BLaER1 (cell line): ENCODE data around the gene MRLN.
"Not testable (repeated sequence)": the region's sequence is repeated elsewhere in the genome, so short reads cannot be mapped to it uniquely, and the experiment has no call there.

Experiments used
- H3K27ac ChIP-seq: shearing (Covaris generic); formaldehyde crosslinking; 2 replicates; pipeline ENCODE4 v1.8.1; 2022
- H3K27me3 ChIP-seq: shearing (Covaris generic); formaldehyde crosslinking; 2 replicates; pipeline ENCODE4 v1.8.1; 2022
- H3K36me3 ChIP-seq: shearing (Covaris generic); formaldehyde crosslinking; 2 replicates; pipeline ENCODE4 v1.8.1; 2022
- H3K4me1 ChIP-seq: shearing (Covaris generic); formaldehyde crosslinking; 2 replicates; pipeline ENCODE4 v1.8.1; 2022
- H3K4me2 ChIP-seq: shearing (Covaris generic); formaldehyde crosslinking; 2 replicates; pipeline ENCODE4 v1.8.1; 2022
- H3K4me3 ChIP-seq: shearing (Covaris generic); formaldehyde crosslinking; 2 replicates; pipeline ENCODE4 v1.8.1; 2022
- H3K9ac ChIP-seq: shearing (Covaris generic); formaldehyde crosslinking; 2 replicates; pipeline ENCODE4 v1.8.1; 2022
- H3K9me3 ChIP-seq: shearing (Covaris generic); formaldehyde crosslinking; 2 replicates; pipeline ENCODE4 v1.8.1; 2022
- H4K20me1 ChIP-seq: shearing (Covaris generic); formaldehyde crosslinking; 2 replicates; pipeline ENCODE4 v1.8.1; 2022
- Cebpa-rat ChIP-seq: shearing (Covaris generic); IDR thresholded peaks from 2 replicates; pipeline ENCODE4 v1.8.1; 2022

Gene MRLN

DNA sequence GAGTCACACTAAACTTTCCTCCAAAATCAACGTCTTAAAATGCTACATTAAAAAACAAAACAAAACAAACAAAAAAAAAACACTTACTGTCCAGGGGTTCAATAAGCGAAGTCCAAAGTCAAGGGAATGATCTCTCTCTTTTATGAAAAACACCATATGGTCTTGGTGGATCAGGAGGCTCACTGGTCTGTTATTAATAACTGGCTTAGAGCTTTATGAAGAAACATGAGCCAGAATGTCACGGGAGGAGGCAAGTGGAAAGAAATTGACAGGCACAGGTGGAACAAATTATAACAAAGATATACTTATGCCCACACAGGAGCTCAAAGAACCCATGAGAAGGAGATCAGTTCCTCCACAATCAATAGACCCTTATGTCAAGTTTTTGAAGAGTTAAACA, at the start of gene MRLN:
Gene MRLN, minus strand, starts transcription at position 189 of the 400 bp plus-strand sequence.
- H3K27ac ChIP-seq = no peak within 1 kb of the TSS
- no peak within 1 kb of the TSS for H3K9ac ChIP-seq
- no peaks in the 10 kb centered on the region for H4K20me1 ChIP-seq
- H3K27me3 ChIP-seq = no peaks in the 10 kb centered on the region
- no peak for TF ChIP-seq Cebpa-rat
- H3K4me1 ChIP-seq = no peaks in the 10 kb centered on the region
- no peak within 1 kb of the TSS for H3K4me3 ChIP-seq
- H3K36me3 ChIP-seq = no peaks in the 10 kb centered on the region
- H3K4me2 ChIP-seq = no peak within 1 kb of the TSS
- H3K9me3 ChIP-seq = no peaks in the 10 kb centered on the region

DNA sequence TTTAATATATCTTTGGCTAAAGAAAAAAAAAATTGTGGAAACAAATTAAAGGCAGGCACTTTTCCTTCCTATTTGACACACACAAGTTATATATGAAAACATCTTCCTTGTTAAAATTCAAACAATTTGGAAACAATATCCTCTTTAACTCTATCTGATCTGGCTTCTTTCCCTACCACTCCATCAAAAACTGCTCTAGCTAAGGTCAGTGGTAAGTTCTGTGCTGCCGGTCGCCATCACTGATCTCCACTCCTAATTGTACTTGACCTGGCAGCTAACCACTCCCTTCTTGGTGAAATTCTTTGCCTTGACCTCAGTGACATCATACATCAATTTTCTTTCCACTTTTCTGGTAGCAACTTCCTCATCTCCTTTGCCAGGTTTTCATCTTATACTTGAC, 47.9 kb upstream of the MRLN start:
- Histone ChIP-seq H3K4me2 (no peak overlapping the region), H3K4me1 (peaks cover 8% of the 10 kb centered on the region; the same call in 1 of the 2 replicates), H3K27ac (no peak overlapping the region), H3K4me3 (no peak overlapping the region), H4K20me1 (peaks cover 6% of the 10 kb centered on the region; the same call in 1 of the 2 replicates), H3K9ac (no peak overlapping the region), H3K9me3 (peaks cover 10% of the 10 kb centered on the region), H3K27me3 (no peaks in the 10 kb centered on the region), H3K36me3 (peaks cover 88% of the 10 kb centered on the region)
- TF ChIP-seq Cebpa-rat = no peak

DNA sequence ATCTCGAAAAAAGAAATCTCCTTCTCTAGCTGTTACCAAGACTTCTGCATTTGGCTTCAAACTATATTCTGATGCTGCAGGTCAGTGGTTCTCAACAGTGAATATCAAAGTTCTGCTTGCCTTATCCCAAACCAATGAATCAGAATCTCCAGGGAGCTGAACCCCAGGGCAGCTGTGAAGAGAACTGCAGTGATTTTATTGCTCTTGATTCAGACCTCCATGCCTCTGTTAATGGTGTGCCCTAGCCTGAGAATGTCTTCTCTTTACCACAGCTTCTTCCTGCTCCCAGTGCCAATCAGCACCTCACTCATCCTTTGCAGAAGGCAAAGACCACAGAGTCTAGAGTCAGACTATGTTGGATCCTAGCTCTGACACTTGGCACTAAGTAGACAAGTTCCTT, 46.2 kb upstream of the MRLN start:
- peaks cover 85% of the 10 kb centered on the region for H3K36me3 ChIP-seq
- H3K4me2 ChIP-seq = no peak overlapping the region
- H3K9me3 ChIP-seq = peaks cover 10% of the 10 kb centered on the region
- H3K27me3 ChIP-seq = no peaks in the 10 kb centered on the region
- peaks cover 6% of the 10 kb centered on the region; the same call in 1 of the 2 replicates for H4K20me1 ChIP-seq
- H3K4me3 ChIP-seq = no peak overlapping the region
- H3K9ac ChIP-seq = no peak overlapping the region
- H3K27ac ChIP-seq = no peak overlapping the region
- peaks cover 8% of the 10 kb centered on the region; the same call in 1 of the 2 replicates for H3K4me1 ChIP-seq
- TF ChIP-seq Cebpa-rat = no peak

DNA sequence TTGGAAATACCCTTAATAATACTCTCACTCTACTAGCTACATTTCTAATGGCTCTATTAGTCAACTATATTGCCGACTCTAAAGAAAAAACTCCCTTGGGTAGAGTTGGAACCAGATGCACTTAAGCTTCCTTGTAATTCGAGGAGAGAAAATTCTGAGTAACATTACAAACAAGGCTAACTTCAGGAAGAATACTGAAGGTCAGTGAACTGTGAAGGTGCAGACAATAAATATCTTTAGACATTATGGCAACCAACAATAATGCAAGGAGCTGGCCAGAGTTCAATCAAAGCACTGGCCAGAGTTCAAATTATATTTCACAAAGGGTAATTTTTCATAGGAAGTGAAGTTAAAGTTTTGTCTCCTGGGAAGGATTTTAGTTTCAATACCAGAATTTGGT, 40.7 kb upstream of the MRLN start:
- TF ChIP-seq Cebpa-rat = no peak
- no peak overlapping the region for H3K9ac ChIP-seq
- peaks cover 10% of the 10 kb centered on the region for H3K9me3 ChIP-seq
- no peaks in the 10 kb centered on the region for H3K4me1 ChIP-seq
- H3K27me3 ChIP-seq = no peaks in the 10 kb centered on the region
- no peak overlapping the region for H3K4me3 ChIP-seq
- no peaks in the 10 kb centered on the region for H4K20me1 ChIP-seq
- H3K36me3 ChIP-seq = peaks cover 88% of the 10 kb centered on the region
- H3K4me2 ChIP-seq = no peak overlapping the region
- H3K27ac ChIP-seq = no peak overlapping the region

DNA sequence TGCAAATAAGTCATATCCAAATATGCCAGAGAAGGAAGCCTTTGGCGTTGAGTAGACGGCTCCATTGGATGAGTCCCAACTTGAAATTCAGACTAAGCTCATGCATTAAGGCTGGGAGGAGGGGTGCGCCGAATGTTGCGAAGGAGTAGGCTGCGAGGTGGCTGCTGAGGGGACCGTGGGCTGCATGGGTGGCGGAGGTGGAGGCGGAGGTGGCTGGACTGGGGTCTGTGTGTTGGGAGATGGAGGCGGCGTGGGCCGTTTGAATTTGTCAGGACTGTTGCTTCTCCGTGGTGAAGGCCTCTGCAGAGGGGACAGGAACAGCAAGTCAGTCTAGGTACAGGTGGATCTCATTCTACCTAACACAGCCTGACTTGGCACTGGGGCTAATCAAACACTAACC, 39.6 kb upstream of the MRLN start:
- no peak overlapping the region for H3K4me3 ChIP-seq
- H3K27me3 ChIP-seq = no peaks in the 10 kb centered on the region
- no peak overlapping the region for H3K27ac ChIP-seq
- no peak overlapping the region for H3K9ac ChIP-seq
- TF ChIP-seq Cebpa-rat = no peak
- H3K4me1 ChIP-seq = no peaks in the 10 kb centered on the region
- no peak overlapping the region for H3K4me2 ChIP-seq
- H3K36me3 ChIP-seq = peaks cover 84% of the 10 kb centered on the region
- H4K20me1 ChIP-seq = no peaks in the 10 kb centered on the region
- H3K9me3 ChIP-seq = peaks cover 10% of the 10 kb centered on the region

DNA sequence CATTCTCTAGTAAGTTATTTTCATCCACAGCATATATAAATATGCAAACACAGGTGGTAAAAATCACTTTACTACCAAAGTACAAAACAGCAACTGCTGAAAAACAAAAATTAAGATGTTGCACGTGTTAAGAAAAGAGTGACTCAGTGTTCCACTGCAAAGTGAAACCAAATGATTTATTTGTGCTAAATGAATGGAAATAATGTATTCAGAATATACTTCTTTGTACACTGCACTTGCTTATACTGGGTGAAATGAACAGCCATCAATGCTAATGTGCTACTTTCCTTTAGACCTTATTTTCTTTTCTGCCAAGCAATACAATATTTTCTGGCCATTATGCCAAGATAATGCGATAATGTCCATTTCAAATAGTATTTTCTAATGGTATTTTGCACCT, 38.3 kb upstream of the MRLN start:
- Histone ChIP-seq H3K9me3 (peaks cover 4% of the 10 kb centered on the region), H4K20me1 (no peaks in the 10 kb centered on the region), H3K4me3 (no peak overlapping the region), H3K4me1 (no peaks in the 10 kb centered on the region), H3K27ac (no peak overlapping the region), H3K27me3 (no peaks in the 10 kb centered on the region), H3K4me2 (no peak overlapping the region), H3K36me3 (peaks cover 73% of the 10 kb centered on the region), H3K9ac (no peak overlapping the region)
- no peak for TF ChIP-seq Cebpa-rat

DNA sequence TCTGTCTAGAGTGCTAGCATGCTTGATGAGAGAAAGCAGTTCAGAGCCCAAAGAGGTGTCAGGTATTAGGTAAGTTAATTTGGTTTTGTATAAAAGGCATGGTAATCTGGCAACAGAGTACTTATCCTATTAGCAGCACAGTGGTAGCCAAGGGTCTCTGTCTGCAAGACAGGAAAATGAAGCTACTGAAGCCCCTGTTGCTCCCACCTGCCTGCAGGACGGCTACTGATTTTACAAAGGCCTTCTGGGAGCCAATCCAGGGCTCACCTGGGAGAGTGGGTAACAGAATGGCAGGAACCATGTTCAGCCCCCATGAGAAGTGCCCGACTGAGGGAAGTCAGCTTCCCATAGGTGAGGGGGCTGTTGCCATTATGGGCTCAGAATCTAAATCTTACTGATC, 36.8 kb upstream of the MRLN start:
- not testable (repeated sequence) for H3K4me3 ChIP-seq, H3K9ac ChIP-seq, H4K20me1 ChIP-seq, H3K4me1 ChIP-seq, H3K27ac ChIP-seq, H3K27me3 ChIP-seq, H3K4me2 ChIP-seq, H3K9me3 ChIP-seq
- H3K36me3 ChIP-seq = peaks cover 64% of the 10 kb centered on the region

DNA sequence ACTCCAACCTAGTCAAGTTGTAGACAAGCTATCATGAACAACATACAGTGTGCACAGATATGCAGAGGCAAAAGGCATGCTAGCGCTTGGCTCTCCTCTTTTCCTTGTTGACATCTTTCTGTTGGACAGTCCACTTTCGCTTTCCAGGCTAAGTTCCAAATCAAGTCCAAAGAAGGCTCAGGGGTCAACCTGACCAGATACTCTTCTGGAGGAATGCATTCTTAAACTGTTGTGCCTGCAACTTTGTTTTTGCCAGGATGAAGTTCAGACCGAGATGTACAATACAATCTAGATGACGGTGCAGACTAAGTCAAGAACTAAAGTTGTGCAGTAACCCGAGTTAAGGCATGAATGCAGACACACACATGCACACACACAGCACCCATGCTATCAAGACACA, 35.7 kb upstream of the MRLN start:
- H3K9ac ChIP-seq, H3K4me1 ChIP-seq, H3K4me3 ChIP-seq, H3K27ac ChIP-seq, H4K20me1 ChIP-seq, H3K27me3 ChIP-seq, H3K9me3 ChIP-seq, H3K4me2 ChIP-seq: not testable (repeated sequence)
- H3K36me3 ChIP-seq = peaks cover 52% of the 10 kb centered on the region

DNA sequence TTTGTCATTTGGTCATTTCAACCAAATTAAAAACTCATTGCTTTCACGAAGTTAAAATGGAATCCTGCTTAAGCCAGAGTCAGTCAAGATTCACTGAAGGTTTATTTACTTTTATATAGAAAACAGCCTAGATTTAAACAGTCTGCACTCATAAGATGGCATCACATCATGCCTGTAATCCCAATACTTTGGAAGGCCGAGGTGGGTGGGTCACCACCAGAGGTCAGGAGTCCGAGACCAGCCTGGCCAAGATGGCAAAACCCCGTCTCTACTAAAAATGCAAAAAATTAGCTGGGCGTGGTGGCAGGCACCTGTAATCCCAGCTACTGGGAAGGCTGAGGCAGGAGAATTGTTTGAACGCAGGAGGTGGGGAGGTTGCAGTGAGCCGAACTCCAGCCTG, 33.8 kb upstream of the MRLN start:
- peaks cover 33% of the 10 kb centered on the region for H3K36me3 ChIP-seq
- H3K27me3 ChIP-seq, H3K4me3 ChIP-seq, H3K4me2 ChIP-seq, H3K4me1 ChIP-seq, H3K27ac ChIP-seq, H4K20me1 ChIP-seq, H3K9me3 ChIP-seq, H3K9ac ChIP-seq: not testable (repeated sequence)

DNA sequence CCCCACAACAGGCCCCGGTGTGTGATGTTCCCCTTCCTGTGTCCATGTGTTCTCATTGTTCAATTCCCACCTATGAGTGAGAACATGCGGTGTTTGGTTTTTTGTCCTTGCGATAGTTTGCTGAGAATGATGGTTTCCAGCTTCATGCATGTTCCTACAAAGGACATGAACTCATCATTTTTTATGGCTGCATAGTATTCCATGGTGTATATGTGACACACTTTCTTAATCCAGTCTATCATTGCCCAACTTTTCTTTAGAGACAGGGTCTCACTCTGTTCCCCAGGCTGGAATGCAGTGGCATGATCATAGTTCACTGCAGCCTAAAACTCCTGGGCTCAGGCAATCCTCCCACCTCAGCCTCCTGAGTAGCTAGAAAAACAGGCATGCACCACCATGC, 32.2 kb upstream of the MRLN start:
- not testable (repeated sequence) for H3K4me2 ChIP-seq, H3K27ac ChIP-seq, H3K27me3 ChIP-seq, H3K9me3 ChIP-seq, H4K20me1 ChIP-seq, H3K4me3 ChIP-seq, H3K4me1 ChIP-seq, H3K9ac ChIP-seq
- H3K36me3 ChIP-seq = peaks cover 20% of the 10 kb centered on the region

DNA sequence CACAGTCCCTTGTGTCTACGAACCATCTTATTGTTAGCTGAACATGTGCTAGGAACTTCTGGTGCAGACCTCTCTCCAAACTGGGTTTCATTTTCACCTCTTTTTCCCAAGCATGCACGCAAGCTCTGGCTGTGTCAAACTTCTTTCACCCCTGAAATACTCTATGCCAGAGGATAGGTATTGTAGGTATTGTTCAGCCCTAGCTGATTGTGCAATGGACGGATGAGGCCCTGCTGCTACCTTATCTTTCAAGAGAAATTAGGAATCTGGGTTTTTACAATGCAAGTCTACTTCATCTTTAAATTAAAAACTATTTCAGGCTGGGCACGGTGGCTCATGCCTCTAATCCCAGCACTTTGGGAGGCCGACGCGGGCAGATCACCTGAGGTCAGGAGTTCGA, 28.3 kb upstream of the MRLN start:
- Histone ChIP-seq H3K4me3 (no peak overlapping the region), H3K9ac (no peak overlapping the region), H3K36me3 (peaks cover 4% of the 10 kb centered on the region; the same call in 1 of the 2 replicates), H3K9me3 (peaks cover 19% of the 10 kb centered on the region), H4K20me1 (no peaks in the 10 kb centered on the region), H3K27me3 (no peaks in the 10 kb centered on the region), H3K4me1 (no peaks in the 10 kb centered on the region), H3K27ac (no peak overlapping the region), H3K4me2 (no peak overlapping the region)
- no peak for TF ChIP-seq Cebpa-rat
